DND-41 (cell line): ENCODE data around the gene MTCP1.
A peak's percentile ranks its signal among the peaks of the same experiment; 100 is the strongest.

Source experiments
- ATAC-seq: fragments of 200-7000 bp; cut with Tn5 transposase; 3 replicates; pipeline ENCODE4 v1.9.1; 2021; ENCODE audit warnings: low read depth; ENCODE audit not compliant: insufficient read depth
- DNase-seq: peaks from one replicate; pipeline ENCODE4 v3.0.0-alpha.2; 2020
- H2AFZ ChIP-seq: 2 replicates; pipeline ENCODE4 v1.6.0; 2012; ENCODE audit warnings: low read depth, low read length
- H3K27ac ChIP-seq: 2 replicates; pipeline ENCODE4 v1.5.1; 2012; ENCODE audit warnings: low read length, inconsistent platforms
- H3K27me3 ChIP-seq: fragments of 200-600 bp; sonication (generic); 2 replicates; pipeline ENCODE4 v1.6.0; 2012; ENCODE audit warnings: low read length, mild to moderate bottlenecking, inconsistent platforms; ENCODE audit not compliant: insufficient read depth, poor library complexity
- H3K36me3 ChIP-seq: 2 replicates; pipeline ENCODE4 v1.5.1; 2012; ENCODE audit warnings: low read length, inconsistent platforms; ENCODE audit not compliant: insufficient read depth
- H3K4me1 ChIP-seq: 2 replicates; pipeline ENCODE4 v1.5.1; 2012; ENCODE audit warnings: mild to moderate bottlenecking, low read length; ENCODE audit not compliant: insufficient read depth
- H3K4me2 ChIP-seq: 2 replicates; pipeline ENCODE4 v1.6.0; 2012; ENCODE audit warnings: mild to moderate bottlenecking, moderate library complexity, low read length, inconsistent platforms; ENCODE audit not compliant: insufficient read depth
- H3K4me3 ChIP-seq, 2 experiments: fragments of 200-600 bp in 1 of 2; shearing (Covaris generic) in 1 of 2; 2 replicates each; pipeline ENCODE4 v1.5.1; 2012 to 2016; ENCODE audit warnings: inconsistent platforms in 2 of 2, low read length in 2 of 2, mild to moderate bottlenecking in 2 of 2, low read depth in 1 of 2, moderate library complexity in 1 of 2
- H3K79me2 ChIP-seq: 2 replicates; pipeline ENCODE4 v1.6.0; 2012; ENCODE audit warnings: low read length, inconsistent platforms; ENCODE audit not compliant: insufficient read depth
- H3K9ac ChIP-seq: 2 replicates; pipeline ENCODE4 v1.6.0; 2012; ENCODE audit warnings: low read depth, mild to moderate bottlenecking, inconsistent platforms, low read length, moderate library complexity
- H3K9me3 ChIP-seq: 2 replicates; pipeline ENCODE4 v1.5.1; 2012; ENCODE audit warnings: low read length, moderate library complexity, mild to moderate bottlenecking, inconsistent platforms; ENCODE audit not compliant: insufficient read depth, severe bottlenecking
- H4K20me1 ChIP-seq: 2 replicates; pipeline ENCODE4 v1.6.0; 2012; ENCODE audit warnings: low read length; ENCODE audit not compliant: insufficient read depth
- EZH2 ChIP-seq: IDR thresholded peaks from 3 replicates; pipeline ENCODE4 v1.6.1; 2012; ENCODE audit warnings: borderline replicate concordance, low read depth, mild to moderate bottlenecking, moderate library complexity, low read length, inconsistent platforms; ENCODE audit not compliant: severe bottlenecking
- TF ChIP-seq, protein P1 (sequence below): IDR thresholded peaks from 2 replicates; pipeline ENCODE4 v1.5.1; 2012; ENCODE audit warnings: borderline replicate concordance, low read length, moderate library complexity, mild to moderate bottlenecking; ENCODE audit not compliant: poor library complexity, severe bottlenecking; ENCODE audit errors: extremely low read depth

MTCP1 gene, protein sequence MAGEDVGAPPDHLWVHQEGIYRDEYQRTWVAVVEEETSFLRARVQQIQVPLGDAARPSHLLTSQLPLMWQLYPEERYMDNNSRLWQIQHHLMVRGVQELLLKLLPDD

DNA sequence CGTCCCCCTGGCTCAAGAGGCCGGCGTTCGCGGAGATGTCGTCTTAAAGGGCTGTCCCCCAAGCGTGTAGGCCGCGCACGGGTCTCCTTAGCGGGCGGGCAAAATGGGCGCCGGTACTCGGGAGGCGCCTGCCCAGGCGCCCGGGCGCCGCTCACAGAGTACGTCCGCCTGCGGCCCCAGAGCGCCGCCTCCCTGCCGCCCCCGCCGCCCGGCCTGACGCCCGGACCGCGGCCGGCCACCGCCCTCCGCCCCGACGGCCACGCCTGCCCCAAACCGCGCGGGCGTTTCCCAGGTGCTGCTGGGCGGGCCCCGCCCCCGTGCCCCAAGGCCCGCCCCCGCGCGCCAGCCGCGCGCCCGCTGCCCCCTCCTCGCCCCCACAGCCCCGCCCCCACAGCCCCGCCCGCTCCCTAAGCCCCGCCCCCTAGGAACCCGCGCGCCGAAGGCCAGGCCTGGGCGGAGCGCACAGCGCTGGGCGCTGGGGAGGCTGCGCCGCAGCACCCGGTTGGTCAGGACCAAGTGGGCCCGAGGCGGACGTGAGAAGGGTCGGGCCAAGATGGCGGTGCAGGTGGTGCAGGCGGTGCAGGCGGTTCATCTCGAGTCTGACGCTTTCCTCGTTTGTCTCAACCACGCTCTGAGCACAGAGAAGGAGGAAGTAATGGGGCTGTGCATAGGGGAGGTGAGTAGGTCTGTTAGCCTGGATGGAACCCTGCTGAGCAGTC, at the start of gene MTCP1, which contains the start of the genes BRCC3 and CMC4:
Gene MTCP1 (minus strand): TSS at position 162 of the 719 bp plus-strand sequence. CDS start 5,126 bp downstream, outside the sequence.
Gene BRCC3 (plus strand): TSS at position 534 of the 719 bp plus-strand sequence. CDS start 20 bp downstream, at position 554.
Gene CMC4 (minus strand): TSS at position 162 of the 719 bp plus-strand sequence. CDS start 7,113 bp downstream, outside the sequence.
- ATAC-seq (peak; percentile 93), DNase-seq (peak; percentile 83)
- Histone ChIP-seq H3K4me3 (peak within 1 kb of the TSS; percentile 81 to 83; a peak in 3 of 4 replicates), H3K79me2 (peaks cover 55% of the 10 kb centered on the region), H3K4me1 (peaks cover 54% of the 10 kb centered on the region), H3K9me3 (no peaks in the 10 kb centered on the region), H3K27ac (peak within 1 kb of the TSS; percentile 94), H4K20me1 (no peaks in the 10 kb centered on the region), H3K27me3 (no peaks in the 10 kb centered on the region), H3K36me3 (peaks cover 25% of the 10 kb centered on the region), H2AFZ (peak within 1 kb of the TSS; percentile 78), H3K4me2 (peak within 1 kb of the TSS; percentile 94), H3K9ac (peak within 1 kb of the TSS; percentile 69)
- no peak for TF ChIP-seq EZH2
- TF ChIP-seq, protein P1, sequence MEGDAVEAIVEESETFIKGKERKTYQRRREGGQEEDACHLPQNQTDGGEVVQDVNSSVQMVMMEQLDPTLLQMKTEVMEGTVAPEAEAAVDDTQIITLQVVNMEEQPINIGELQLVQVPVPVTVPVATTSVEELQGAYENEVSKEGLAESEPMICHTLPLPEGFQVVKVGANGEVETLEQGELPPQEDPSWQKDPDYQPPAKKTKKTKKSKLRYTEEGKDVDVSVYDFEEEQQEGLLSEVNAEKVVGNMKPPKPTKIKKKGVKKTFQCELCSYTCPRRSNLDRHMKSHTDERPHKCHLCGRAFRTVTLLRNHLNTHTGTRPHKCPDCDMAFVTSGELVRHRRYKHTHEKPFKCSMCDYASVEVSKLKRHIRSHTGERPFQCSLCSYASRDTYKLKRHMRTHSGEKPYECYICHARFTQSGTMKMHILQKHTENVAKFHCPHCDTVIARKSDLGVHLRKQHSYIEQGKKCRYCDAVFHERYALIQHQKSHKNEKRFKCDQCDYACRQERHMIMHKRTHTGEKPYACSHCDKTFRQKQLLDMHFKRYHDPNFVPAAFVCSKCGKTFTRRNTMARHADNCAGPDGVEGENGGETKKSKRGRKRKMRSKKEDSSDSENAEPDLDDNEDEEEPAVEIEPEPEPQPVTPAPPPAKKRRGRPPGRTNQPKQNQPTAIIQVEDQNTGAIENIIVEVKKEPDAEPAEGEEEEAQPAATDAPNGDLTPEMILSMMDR = no peak

DNA sequence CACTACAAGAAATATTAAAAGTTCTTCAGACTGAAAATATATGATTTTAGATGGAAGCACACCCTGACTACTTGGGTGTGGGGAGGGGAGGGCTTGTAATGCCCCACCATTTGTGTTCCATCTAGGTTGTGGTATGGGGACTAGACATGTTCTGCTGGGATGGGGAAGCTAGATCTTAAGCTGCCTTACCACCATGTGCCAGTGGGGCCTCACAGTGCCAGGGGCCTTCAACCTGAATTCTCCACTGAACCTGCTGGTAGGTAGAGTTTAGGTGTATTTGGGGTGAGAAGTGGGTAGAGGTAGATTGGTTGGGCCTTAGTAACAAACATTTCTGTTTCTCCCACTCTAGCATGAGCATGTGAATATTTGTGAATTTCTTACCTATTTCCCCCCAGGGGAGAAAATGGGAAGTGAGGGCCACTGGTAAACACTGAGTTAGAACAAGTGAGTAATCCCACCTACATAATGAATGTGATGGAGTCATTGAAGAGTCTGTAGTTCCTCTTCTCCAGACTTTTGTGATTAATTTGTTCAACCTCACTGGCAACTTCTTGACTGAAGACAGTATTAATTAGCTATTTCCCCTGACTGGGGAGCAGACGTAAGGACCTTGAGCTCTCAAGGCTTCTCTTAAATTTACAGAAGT, 44.4 kb upstream of the MTCP1 start:
- no peak overlapping the region for H2AFZ ChIP-seq
- no peaks in the 10 kb centered on the region for H3K79me2 ChIP-seq
- TF ChIP-seq EZH2 = no peak
- TF ChIP-seq, protein P1 = no peak
- no peak for ATAC-seq
- H3K9ac ChIP-seq = no peak overlapping the region
- H4K20me1 ChIP-seq = no peaks in the 10 kb centered on the region
- no peak overlapping the region for H3K27ac ChIP-seq
- no peak for DNase-seq
- H3K36me3 ChIP-seq = peaks cover 14% of the 10 kb centered on the region
- no peaks in the 10 kb centered on the region for H3K27me3 ChIP-seq
- H3K4me3 ChIP-seq = no peak overlapping the region
- no peaks in the 10 kb centered on the region for H3K4me1 ChIP-seq
- H3K4me2 ChIP-seq = no peak overlapping the region
- no peaks in the 10 kb centered on the region for H3K9me3 ChIP-seq

DNA sequence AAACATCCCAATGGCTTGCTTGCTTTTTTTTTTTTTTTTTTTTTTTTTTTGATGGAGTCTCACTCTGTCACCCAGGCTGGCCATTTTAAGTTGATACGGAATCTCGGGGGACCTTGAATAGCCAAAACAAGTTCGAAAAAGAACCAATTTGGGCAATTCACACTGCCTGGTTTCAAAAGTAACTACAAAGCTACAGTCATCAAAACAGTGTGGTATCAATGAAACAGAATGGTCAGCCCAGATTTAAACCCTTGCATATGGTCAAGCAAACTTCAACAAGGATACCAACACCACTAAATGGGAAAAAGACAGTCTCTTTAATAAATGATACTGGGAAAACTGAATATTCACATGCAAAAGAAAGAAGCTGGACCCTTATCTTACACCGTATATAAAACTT, 42.2 kb upstream of the MTCP1 start:
- no peak overlapping the region for H3K27ac ChIP-seq

More for the DNA sequence above, 42.2 kb upstream of the MTCP1 start:
- no peak overlapping the region for H2AFZ ChIP-seq
- no peaks in the 10 kb centered on the region for H3K9me3 ChIP-seq
- no peak overlapping the region for H3K9ac ChIP-seq
- H3K27me3 ChIP-seq = no peaks in the 10 kb centered on the region
- DNase-seq (no peak), ATAC-seq (no peak)
- TF ChIP-seq, protein P1 = no peak
- TF ChIP-seq EZH2 = no peak
- peaks cover 13% of the 10 kb centered on the region; the same call in 1 of the 2 replicates for H3K36me3 ChIP-seq
- H3K4me3 ChIP-seq = no peak overlapping the region
- no peaks in the 10 kb centered on the region for H3K4me1 ChIP-seq
- no peaks in the 10 kb centered on the region for H3K79me2 ChIP-seq
- H4K20me1 ChIP-seq = no peaks in the 10 kb centered on the region
- no peak overlapping the region for H3K4me2 ChIP-seq
